ENCODE data around the gene KL.

DNA sequence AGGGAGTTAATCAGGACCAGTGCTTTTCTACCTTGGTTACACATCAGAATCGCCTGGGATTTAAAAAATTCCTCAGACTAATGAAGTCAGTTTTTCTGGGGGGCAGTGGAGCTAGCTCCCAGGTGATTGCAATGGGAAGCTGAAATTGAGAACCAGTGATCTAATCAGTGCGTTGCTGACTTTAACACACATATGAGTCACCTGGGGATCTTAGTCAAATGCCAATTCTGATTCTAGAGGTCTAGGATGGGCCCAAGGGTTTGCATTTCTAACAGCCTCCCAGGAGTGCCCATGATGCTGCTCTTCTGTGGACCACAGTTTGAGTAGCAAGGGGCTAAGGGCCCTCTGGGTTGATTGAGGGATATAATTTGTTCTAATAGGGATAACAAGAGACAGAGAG, 54.5 kb downstream of the KL start:
- TF ChIP-seq POLR2AphosphoS5 (IDR thresholded peaks at IDR 0.05) = no peak
- TF ChIP-seq, protein P1, sequence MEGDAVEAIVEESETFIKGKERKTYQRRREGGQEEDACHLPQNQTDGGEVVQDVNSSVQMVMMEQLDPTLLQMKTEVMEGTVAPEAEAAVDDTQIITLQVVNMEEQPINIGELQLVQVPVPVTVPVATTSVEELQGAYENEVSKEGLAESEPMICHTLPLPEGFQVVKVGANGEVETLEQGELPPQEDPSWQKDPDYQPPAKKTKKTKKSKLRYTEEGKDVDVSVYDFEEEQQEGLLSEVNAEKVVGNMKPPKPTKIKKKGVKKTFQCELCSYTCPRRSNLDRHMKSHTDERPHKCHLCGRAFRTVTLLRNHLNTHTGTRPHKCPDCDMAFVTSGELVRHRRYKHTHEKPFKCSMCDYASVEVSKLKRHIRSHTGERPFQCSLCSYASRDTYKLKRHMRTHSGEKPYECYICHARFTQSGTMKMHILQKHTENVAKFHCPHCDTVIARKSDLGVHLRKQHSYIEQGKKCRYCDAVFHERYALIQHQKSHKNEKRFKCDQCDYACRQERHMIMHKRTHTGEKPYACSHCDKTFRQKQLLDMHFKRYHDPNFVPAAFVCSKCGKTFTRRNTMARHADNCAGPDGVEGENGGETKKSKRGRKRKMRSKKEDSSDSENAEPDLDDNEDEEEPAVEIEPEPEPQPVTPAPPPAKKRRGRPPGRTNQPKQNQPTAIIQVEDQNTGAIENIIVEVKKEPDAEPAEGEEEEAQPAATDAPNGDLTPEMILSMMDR (IDR thresholded peaks at IDR 0.05) = no peak
- TF ChIP-seq EP300 (IDR thresholded peaks at IDR 0.05; ENCODE audit: low read depth) = no peak

Data from transverse colon (tissue), 4 donors.